ENCODE results near the gene KSR1.
"Not testable (repeated sequence)": the region's sequence is repeated elsewhere in the genome, so short reads cannot be mapped to it uniquely, and the experiment has no call there.

Gene KSR1

GRCh38 chr17:27669136-27669535 lies 212.9 kb downstream of the KSR1 start:
- no peak for DNase-seq

GRCh38 chr17:27669850-27670249 lies 213.6 kb downstream of the KSR1 start:
- no peak for DNase-seq

GRCh38 chr17:27670791-27671590 lies 214.7 kb downstream of the KSR1 start:
- DNase-seq: no peak

GRCh38 chr17:27671591-27671910 lies 215.3 kb downstream of the KSR1 start:
- no peak for DNase-seq

GRCh38 chr17:27671977-27672480 lies 215.8 kb downstream of the KSR1 start:
- not testable (repeated sequence) for DNase-seq

GRCh38 chr17:27674335-27674734 lies 218.1 kb downstream of the KSR1 start:
- DNase-seq: no peak

Data from CD4-positive, alpha-beta T cell treated with Interleukin-12 subunit alpha and Interleukin-12 subunit beta, for 1 hour (primary cell).